Tibial nerve (tissue), 4 donors: ENCODE data around the gene STIM2. TPM values are rescaled to one million over a fixed set of nuclear protein-coding genes. Genes with fewer than 3 reads are reported as not detected.

Source experiments
- DNase-seq, 2 donors: peaks; one replicate each; pipeline ENCODE4 v3.0.0-alpha.2; 2019; ENCODE audit warnings: low spot score in 2 of 2
- H3K27ac ChIP-seq, 4 donors: fragments of 200-600 bp; sonication (generic) in 3 of 4; one replicate each; pipeline ENCODE4 v1.5.1; 2017 to 2019; ENCODE audit warnings: mild to moderate bottlenecking in 1 of 4
- H3K27me3 ChIP-seq, 2 donors: fragments of 200-600 bp; sonication (generic) in 1 of 2; one replicate each; pipeline versions ENCODE4 v1.5.1 to v1.6.0; 2017 to 2019
- H3K36me3 ChIP-seq, 3 donors: fragments of 200-600 bp; sonication (generic); one replicate each; pipeline ENCODE4 v1.5.1; 2018 to 2019
- H3K4me1 ChIP-seq, 4 donors: fragments of 200-600 bp; sonication (generic) in 3 of 4; one replicate each; pipeline ENCODE4 v1.5.1; 2017 to 2019
- H3K4me3 ChIP-seq, 4 donors: fragments of 200-600 bp; sonication (generic) in 3 of 4; one replicate each; pipeline ENCODE4 v1.5.1; 2017 to 2019; ENCODE audit warnings: mild to moderate bottlenecking in 1 of 4, moderate library complexity in 1 of 4
- H3K9me3 ChIP-seq, 4 donors: fragments of 200-600 bp; sonication (generic) in 3 of 4; one replicate each; pipeline ENCODE4 v1.5.1; 2017 to 2019
- EP300 ChIP-seq, 2 donors: sonication (generic); formaldehyde crosslinking; IDR thresholded peaks; one replicate each; pipeline ENCODE4 v1.6.1; 2017; ENCODE audit warnings: antibody characterized with exemption in 2 of 2, mild to moderate bottlenecking in 1 of 2
- POLR2A ChIP-seq, 2 donors: fragments of 450-650 bp; IDR thresholded peaks; one replicate each; pipeline ENCODE4 v1.6.1; 2017; ENCODE audit warnings: antibody characterized with exemption in 2 of 2, mild to moderate bottlenecking in 2 of 2, moderate library complexity in 2 of 2
- WGBS, 2 donors: methylation state at CpG; one replicate each; pipeline ENCODE4 v1.1.5; 2018; 5-methylcytosine and 5-hydroxymethylcytosine counted together
- total RNA-seq, 4 donors: library from RNA; depleted of rRNA; stranded (reverse); fragments of >200 nt; gene quantifications; one replicate each; pipeline ENCODE4 v1.1.0, GENCODE V29; 2016
- TF ChIP-seq, protein P1 (sequence below), 5 experiments: fragments of 200-600 bp in 3 of 5; fragments of 450-650 bp in 2 of 5; sonication (generic) in 3 of 5; IDR thresholded peaks; one replicate each; pipeline ENCODE4 v1.5.1; 2016 to 2019; ENCODE audit warnings: antibody characterized with exemption in 5 of 5, mild to moderate bottlenecking in 3 of 5, moderate library complexity in 2 of 5

Gene STIM2
- total RNA-seq, 4 donors from 2014 or later = 20.1 to 26.2 (median 21.8) TPM

DNA sequence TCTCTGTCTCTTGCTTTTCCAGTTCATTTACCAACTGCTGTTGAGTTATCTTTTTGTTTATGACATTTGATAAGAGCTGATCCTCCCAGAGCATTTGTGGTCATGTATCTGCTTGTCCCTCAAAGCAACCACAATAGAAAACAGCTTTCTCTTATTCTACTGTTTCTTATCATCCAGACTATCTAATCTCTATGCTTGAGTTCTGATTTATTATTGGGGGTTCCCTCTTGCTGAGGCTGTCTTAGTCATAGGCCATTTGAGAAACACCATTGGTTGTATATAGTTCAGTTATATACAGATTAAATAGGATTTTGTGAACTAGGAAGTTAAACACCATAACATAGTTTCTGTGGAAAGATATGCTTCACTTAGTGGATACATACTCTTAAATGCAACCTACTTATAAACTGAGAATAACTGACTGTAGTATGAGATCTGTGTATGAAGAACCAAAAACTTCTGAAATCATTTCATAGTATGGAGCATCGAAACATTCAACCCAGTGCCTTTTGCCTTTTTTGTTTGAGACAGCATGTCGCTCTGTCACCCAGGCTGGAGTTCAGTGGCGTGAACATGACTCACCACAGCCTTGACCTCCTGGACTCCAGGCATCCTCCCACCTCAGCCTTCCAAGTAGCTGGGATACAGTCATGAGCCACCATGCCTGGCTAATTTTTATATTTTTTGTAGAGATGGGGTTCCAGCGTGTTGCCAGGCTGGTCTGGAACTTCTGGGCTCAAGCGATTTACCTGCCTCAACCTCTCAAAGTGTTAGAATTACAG is 75.8 kb downstream of the STIM2 start:
- Histone ChIP-seq H3K4me1 (peaks cover 0 to 22% (median 7%) of the 10 kb centered on the region in 4 donors), H3K4me3 (no peak overlapping the region), H3K27me3 (no peaks in the 10 kb centered on the region), H3K27ac (no peak overlapping the region), H3K36me3 (no peaks in the 10 kb centered on the region), H3K9me3 (no peaks in the 10 kb centered on the region)
- 73 to 88% methylated on average over 5 of the region's 5 CpGs for WGBS, 2 donors
- no peak for DNase-seq
- TF ChIP-seq, protein P1, sequence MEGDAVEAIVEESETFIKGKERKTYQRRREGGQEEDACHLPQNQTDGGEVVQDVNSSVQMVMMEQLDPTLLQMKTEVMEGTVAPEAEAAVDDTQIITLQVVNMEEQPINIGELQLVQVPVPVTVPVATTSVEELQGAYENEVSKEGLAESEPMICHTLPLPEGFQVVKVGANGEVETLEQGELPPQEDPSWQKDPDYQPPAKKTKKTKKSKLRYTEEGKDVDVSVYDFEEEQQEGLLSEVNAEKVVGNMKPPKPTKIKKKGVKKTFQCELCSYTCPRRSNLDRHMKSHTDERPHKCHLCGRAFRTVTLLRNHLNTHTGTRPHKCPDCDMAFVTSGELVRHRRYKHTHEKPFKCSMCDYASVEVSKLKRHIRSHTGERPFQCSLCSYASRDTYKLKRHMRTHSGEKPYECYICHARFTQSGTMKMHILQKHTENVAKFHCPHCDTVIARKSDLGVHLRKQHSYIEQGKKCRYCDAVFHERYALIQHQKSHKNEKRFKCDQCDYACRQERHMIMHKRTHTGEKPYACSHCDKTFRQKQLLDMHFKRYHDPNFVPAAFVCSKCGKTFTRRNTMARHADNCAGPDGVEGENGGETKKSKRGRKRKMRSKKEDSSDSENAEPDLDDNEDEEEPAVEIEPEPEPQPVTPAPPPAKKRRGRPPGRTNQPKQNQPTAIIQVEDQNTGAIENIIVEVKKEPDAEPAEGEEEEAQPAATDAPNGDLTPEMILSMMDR (IDR thresholded peaks at IDR 0.05) = no peak
- no peak for TF ChIP-seq EP300 (IDR thresholded peaks at IDR 0.05)
- TF ChIP-seq POLR2A (IDR thresholded peaks at IDR 0.05) = no peak

DNA sequence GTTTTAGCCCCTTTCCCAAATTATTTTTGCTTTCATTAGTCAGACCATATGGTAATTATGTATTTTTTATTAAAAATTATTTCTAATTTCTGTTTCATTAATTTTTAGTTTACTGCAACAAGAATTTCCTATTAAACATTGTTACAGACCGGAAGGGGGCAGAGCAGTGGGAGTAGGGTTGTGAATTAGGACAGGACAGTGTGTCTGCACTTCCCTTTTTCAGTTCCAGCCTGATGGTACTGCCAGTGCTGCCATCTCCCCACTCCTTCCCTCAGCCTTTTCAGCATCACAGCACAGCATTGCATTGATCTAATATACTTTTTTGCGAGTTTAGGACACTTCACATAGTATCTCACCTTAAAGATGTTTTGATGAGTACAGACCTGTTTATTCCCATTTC is 76.5 kb downstream of the STIM2 start:
- TF ChIP-seq EP300 (IDR thresholded peaks at IDR 0.05) = no peak
- TF ChIP-seq, protein P1 (IDR thresholded peaks at IDR 0.05) = no peak
- TF ChIP-seq POLR2A (IDR thresholded peaks at IDR 0.05) = no peak
- peaks cover 0 to 22% (median 9%) of the 10 kb centered on the region in 4 donors for H3K4me1 ChIP-seq
- no peaks in the 10 kb centered on the region for H3K9me3 ChIP-seq
- H3K27me3 ChIP-seq = no peaks in the 10 kb centered on the region
- no peak overlapping the region for H3K4me3 ChIP-seq
- no peaks in the 10 kb centered on the region for H3K36me3 ChIP-seq
- no peak overlapping the region for H3K27ac ChIP-seq
- DNase-seq = no peak
- 89 to 93% methylated on average over 2 of the region's 2 CpGs for WGBS, 2 donors

DNA sequence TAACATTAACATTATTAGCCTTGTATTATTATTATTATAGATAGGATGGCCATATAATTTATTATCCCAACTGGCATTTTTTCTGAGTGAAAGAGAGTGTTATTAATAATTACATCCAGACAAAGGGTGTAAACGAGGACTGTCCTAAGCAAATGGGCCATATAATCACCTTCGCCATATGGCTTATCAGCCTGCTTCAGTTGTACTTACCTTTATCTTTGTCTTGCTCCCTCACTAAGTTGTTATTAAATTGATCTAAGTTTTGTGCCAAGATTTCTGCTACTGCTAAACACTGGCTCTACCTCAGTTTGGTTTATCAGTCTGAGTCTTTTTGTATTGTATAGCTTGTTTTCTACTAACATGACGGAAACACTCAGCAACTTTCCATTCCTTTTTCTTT is 76.9 kb downstream of the STIM2 start:
- H3K27me3 ChIP-seq = no peaks in the 10 kb centered on the region
- H3K4me1 ChIP-seq = peaks cover 0 to 22% (median 10%) of the 10 kb centered on the region in 4 donors
- no peaks in the 10 kb centered on the region for H3K9me3 ChIP-seq
- DNase-seq = no peak
- TF ChIP-seq, protein P1 (IDR thresholded peaks at IDR 0.05) = no peak
- TF ChIP-seq POLR2A (IDR thresholded peaks at IDR 0.05) (no peak), EP300 (IDR thresholded peaks at IDR 0.05) (no peak)
- no peaks in the 10 kb centered on the region for H3K36me3 ChIP-seq
- WGBS, 2 donors = 93% methylated on average over 3 of the region's 3 CpGs
- H3K27ac ChIP-seq = no peak overlapping the region
- H3K4me3 ChIP-seq = no peak overlapping the region

DNA sequence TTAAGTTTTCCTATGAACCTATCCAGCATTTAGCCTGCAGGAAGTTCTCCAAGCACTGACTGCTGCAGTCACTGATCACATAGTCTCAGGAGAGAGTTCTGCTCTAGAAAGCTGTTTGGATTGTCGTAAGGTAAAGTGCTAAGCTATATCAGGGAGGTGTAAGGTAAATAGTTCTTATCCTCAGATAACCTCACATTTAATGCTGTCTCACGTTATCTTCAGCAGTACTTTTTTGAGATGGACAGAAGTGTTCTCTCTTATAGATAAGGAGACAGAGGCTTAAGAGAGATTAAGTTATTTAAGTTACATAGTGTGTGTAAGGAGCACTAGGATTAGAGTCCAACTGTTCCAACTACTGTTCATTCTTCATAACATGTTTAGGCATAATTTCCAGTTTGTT is 77.9 kb downstream of the STIM2 start:
- TF ChIP-seq POLR2A (IDR thresholded peaks at IDR 0.05) (no peak), EP300 (IDR thresholded peaks at IDR 0.05) (no peak)
- TF ChIP-seq, protein P1 (IDR thresholded peaks at IDR 0.05) = no peak
- Histone ChIP-seq H3K4me1 (peaks cover 0 to 22% (median 10%) of the 10 kb centered on the region in 4 donors), H3K27me3 (no peaks in the 10 kb centered on the region), H3K36me3 (no peaks in the 10 kb centered on the region), H3K4me3 (no peak overlapping the region), H3K9me3 (no peaks in the 10 kb centered on the region), H3K27ac (no peak overlapping the region)
- DNase-seq = no peak
- 78 to 82% methylated on average over 2 of the region's 2 CpGs for WGBS, 2 donors

DNA sequence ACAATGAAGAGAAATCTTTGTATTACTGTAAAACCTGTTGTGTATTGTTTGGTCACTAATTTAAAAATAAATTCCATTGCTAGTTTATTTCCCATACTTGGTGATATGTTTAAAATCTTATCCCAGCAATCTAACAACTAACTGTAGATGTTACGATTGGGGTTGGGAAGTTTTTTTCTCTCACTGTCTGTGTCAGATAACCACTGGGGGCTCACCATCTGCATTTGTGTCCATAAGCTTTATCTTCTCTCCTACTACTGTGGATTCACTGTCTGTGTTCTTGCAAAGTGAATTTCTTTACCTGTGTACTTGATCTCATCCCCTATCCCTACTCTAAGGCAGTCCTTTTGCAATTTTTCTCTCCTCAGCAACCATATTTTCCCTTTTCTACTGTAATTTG is 81.3 kb downstream of the STIM2 start:
- H3K9me3 ChIP-seq = no peaks in the 10 kb centered on the region
- DNase-seq = no peak
- no peak overlapping the region for H3K27ac ChIP-seq
- TF ChIP-seq, protein P1 (IDR thresholded peaks at IDR 0.05) = no peak
- TF ChIP-seq POLR2A (IDR thresholded peaks at IDR 0.05) (no peak), EP300 (IDR thresholded peaks at IDR 0.05) (no peak)
- no peak overlapping the region for H3K4me3 ChIP-seq
- WGBS, 2 donors = 92 to 96% methylated on average over 1 of the region's 1 CpG
- no peaks in the 10 kb centered on the region for H3K36me3 ChIP-seq
- H3K4me1 ChIP-seq = peaks cover 0 to 21% (median 4%) of the 10 kb centered on the region in 4 donors
- H3K27me3 ChIP-seq = no peaks in the 10 kb centered on the region
